Measurements from ENCODE around the gene DSTYK. TPM values are rescaled to one million over a fixed set of nuclear protein-coding genes. Genes with fewer than 3 reads are reported as not detected.

The DSTYK gene
- total RNA-seq, 1 donor from 2014 or later: 15.4 TPM

DNA sequence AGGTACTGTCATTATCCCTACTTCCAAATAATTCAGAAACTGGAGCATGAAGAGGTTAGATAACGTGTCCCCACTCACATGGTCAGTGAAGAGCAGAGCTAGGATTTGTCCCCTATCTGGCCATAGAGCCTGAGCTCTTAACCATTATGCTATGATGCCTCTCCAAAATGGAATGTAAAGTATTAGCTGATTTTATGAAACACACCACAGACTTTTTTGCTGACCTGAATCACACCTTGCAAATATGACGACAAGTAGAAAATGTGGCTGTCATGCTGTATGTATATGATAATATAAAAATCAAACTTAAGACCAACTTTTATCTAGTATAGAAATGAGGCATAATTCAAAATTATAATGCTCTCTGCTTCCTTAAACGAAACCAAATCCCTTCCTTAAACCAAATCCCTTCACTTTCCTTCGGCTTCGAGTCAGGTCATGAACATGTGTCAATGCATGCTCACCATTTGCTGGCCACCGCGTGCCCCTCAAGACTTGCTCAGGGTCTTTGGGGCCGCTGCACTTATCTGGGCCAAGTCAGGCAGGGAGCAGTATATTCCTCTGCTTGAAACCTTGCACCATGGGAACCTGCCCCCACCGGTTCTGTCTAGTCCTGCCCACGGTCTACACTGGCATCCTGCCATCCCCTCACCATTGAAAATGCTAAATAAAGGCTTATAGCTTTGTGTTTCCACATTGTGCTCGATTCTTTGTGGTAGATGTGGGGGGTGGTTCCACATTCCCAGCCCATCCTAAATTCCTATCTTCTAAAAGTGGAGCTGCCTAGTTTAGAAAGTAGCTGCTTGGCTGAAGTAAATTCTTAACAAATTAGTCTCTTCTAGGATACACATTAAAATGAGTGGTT is 14.6 kb upstream of the DSTYK start:
- Mint-ChIP-seq H3K27ac (ENCODE audit: unreplicated experiment) (peak overlapping the region; percentile 91), H3K4me3 (ENCODE audit: unreplicated experiment) (peak overlapping the region; percentile 81), H3K4me1 (ENCODE audit: low read depth, unreplicated experiment) (peaks cover 27% of the 10 kb centered on the region), H3K27me3 (ENCODE audit: low read depth, unreplicated experiment) (no peaks in the 10 kb centered on the region), H3K36me3 (ENCODE audit: low read depth, unreplicated experiment) (no peaks in the 10 kb centered on the region), H3K9me3 (ENCODE audit: unreplicated experiment) (no peaks in the 10 kb centered on the region)
- Histone ChIP-seq H3K9me3 (ENCODE audit: insufficient read depth, low read depth, low read length) (no peaks in the 10 kb centered on the region), H3K27me3 (ENCODE audit: insufficient read depth, low read length) (peaks cover 7% of the 10 kb centered on the region), H3K36me3 (ENCODE audit: insufficient read depth, low read length) (no peaks in the 10 kb centered on the region), H2AFZ (ENCODE audit: low read depth, low read length) (no peak overlapping the region), H3K4me1 (ENCODE audit: insufficient read depth, low read length) (peaks cover 23% of the 10 kb centered on the region), H4K20me1 (ENCODE audit: insufficient read depth, low read length) (peaks cover 8% of the 10 kb centered on the region), H3K4me3 (ENCODE audit: insufficient read depth, low read depth, low read length) (no peak overlapping the region), H3K4me2 (ENCODE audit: low read length) (peak overlapping the region; percentile 100), H3K79me2 (ENCODE audit: insufficient read depth, low read length) (no peaks in the 10 kb centered on the region), H3K27ac (ENCODE audit: low read depth, low read length) (peak overlapping the region; percentile 49), H3K9ac (ENCODE audit: low read length) (no peak overlapping the region)
- TF ChIP-seq EZH2 (IDR thresholded peaks at IDR 0.05; ENCODE audit: insufficient read depth, low read length): no peak
- DNase-seq (ENCODE audit: low read depth): peak; percentile 72
- FAIRE-seq: no peak

DNA sequence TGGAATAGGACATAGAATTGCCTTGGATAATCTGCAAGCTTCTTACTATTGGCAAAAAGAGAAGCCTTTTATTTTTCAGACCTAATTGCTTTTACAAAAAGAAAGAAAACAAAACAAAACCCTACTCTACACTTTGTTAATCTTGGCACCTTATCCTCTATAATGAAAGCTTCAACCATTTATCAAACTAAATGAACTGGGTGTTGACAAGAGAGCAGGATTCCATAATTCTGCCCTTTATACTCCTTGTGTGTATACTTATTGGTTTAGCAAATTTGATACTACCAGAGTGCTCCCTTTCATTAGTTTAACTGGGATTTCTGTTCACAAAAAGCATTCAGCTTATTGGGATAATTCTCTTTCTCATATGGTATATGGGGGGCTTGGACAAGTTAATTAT is 13.2 kb upstream of the DSTYK start:
- H3K9me3 Mint-ChIP-seq (ENCODE audit: unreplicated experiment): no peaks in the 10 kb centered on the region
- Histone ChIP-seq H3K27me3 (ENCODE audit: insufficient read depth, low read length) (peaks cover 7% of the 10 kb centered on the region), H3K36me3 (ENCODE audit: insufficient read depth, low read length) (no peaks in the 10 kb centered on the region), H3K9ac (ENCODE audit: low read length) (no peak overlapping the region), H3K79me2 (ENCODE audit: insufficient read depth, low read length) (no peaks in the 10 kb centered on the region), H3K4me2 (ENCODE audit: low read length) (no peak overlapping the region), H3K4me3 (ENCODE audit: insufficient read depth, low read depth, low read length) (no peak overlapping the region), H3K4me1 (ENCODE audit: insufficient read depth, low read length) (peaks cover 23% of the 10 kb centered on the region), H3K9me3 (ENCODE audit: insufficient read depth, low read depth, low read length) (no peaks in the 10 kb centered on the region), H3K27ac (ENCODE audit: low read depth, low read length) (no peak overlapping the region), H4K20me1 (ENCODE audit: insufficient read depth, low read length) (peaks cover 3% of the 10 kb centered on the region), H2AFZ (ENCODE audit: low read depth, low read length) (no peak overlapping the region)
- no peak overlapping the region for H3K4me3 Mint-ChIP-seq (ENCODE audit: unreplicated experiment)
- no peak for FAIRE-seq
- H3K36me3 Mint-ChIP-seq (ENCODE audit: low read depth, unreplicated experiment): no peaks in the 10 kb centered on the region
- H3K27me3 Mint-ChIP-seq (ENCODE audit: low read depth, unreplicated experiment): no peaks in the 10 kb centered on the region
- no peak overlapping the region for H3K27ac Mint-ChIP-seq (ENCODE audit: unreplicated experiment)
- peaks cover 19% of the 10 kb centered on the region for H3K4me1 Mint-ChIP-seq (ENCODE audit: low read depth, unreplicated experiment)
- no peak for TF ChIP-seq EZH2 (IDR thresholded peaks at IDR 0.05; ENCODE audit: insufficient read depth, low read length)
- TF ChIP-seq CTCF (IDR thresholded peaks at IDR 0.05; ENCODE audit: insufficient read depth, low read depth, low read length): no peak
- no peak for DNase-seq (ENCODE audit: low read depth)

DNA sequence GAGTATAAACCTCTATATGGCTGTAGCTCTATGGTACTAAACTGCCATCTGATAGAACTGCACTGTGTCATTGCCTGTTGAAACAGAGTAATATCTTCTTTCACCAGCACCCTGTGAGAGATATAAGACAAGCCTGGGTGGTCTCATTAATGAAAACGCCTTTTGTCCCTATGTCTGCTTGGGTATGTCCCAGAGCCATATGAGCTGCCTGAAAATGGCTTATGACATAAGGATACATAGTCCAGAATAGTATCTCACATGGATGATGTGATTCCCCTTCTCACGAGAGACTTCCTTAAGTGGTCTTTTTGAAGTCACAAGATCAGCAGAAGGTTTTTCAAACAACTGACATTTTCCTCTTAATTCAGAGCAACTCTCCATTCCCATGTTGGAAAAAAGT is 8.9 kb upstream of the DSTYK start:
- no peak overlapping the region for H2AFZ ChIP-seq (ENCODE audit: low read depth, low read length)
- Mint-ChIP-seq H3K4me3 (ENCODE audit: unreplicated experiment) (no peak overlapping the region), H3K9me3 (ENCODE audit: unreplicated experiment) (no peaks in the 10 kb centered on the region), H3K27me3 (ENCODE audit: low read depth, unreplicated experiment) (no peaks in the 10 kb centered on the region), H3K36me3 (ENCODE audit: low read depth, unreplicated experiment) (no peaks in the 10 kb centered on the region), H3K4me1 (ENCODE audit: low read depth, unreplicated experiment) (no peaks in the 10 kb centered on the region), H3K27ac (ENCODE audit: unreplicated experiment) (no peak overlapping the region)
- no peak overlapping the region for H3K27ac ChIP-seq (ENCODE audit: low read depth, low read length)
- H3K9me3 ChIP-seq (ENCODE audit: insufficient read depth, low read depth, low read length): no peaks in the 10 kb centered on the region
- H3K4me1 ChIP-seq (ENCODE audit: insufficient read depth, low read length): no peaks in the 10 kb centered on the region
- H3K4me2 ChIP-seq (ENCODE audit: low read length): no peak overlapping the region
- DNase-seq (ENCODE audit: low read depth) (no peak), FAIRE-seq (no peak)
- no peak overlapping the region for H3K9ac ChIP-seq (ENCODE audit: low read length)
- H3K36me3 ChIP-seq (ENCODE audit: insufficient read depth, low read length): no peaks in the 10 kb centered on the region
- no peaks in the 10 kb centered on the region for H4K20me1 ChIP-seq (ENCODE audit: insufficient read depth, low read length)
- H3K27me3 ChIP-seq (ENCODE audit: insufficient read depth, low read length): peaks cover 7% of the 10 kb centered on the region
- H3K4me3 ChIP-seq (ENCODE audit: insufficient read depth, low read depth, low read length): no peak overlapping the region
- H3K79me2 ChIP-seq (ENCODE audit: insufficient read depth, low read length): no peaks in the 10 kb centered on the region
- TF ChIP-seq CTCF (IDR thresholded peaks at IDR 0.05; ENCODE audit: insufficient read depth, low read depth, low read length): no peak

Data from astrocyte (in vitro differentiated cells and primary cell).